Activated CD4-positive, alpha-beta T cell treated with anti-CD3 and anti-CD28 coated beads for 1 hour (primary cell): ENCODE results near the gene ADAMTSL1.

Source experiments
- DNase-seq: peaks from one replicate; pipeline ENCODE4 v3.0.0-alpha.2; 2020

Gene ADAMTSL1

GRCh38 chr9:18666986-18667772, 193.2 kb downstream of the ADAMTSL1 start:
- no peak for DNase-seq

GRCh38 chr9:18668944-18669343, 195.0 kb downstream of the ADAMTSL1 start:
- no peak for DNase-seq

- no peak for DNase-seq
Observed at GRCh38 chr9:18672706-18673105, 198.8 kb downstream of the ADAMTSL1 start.

GRCh38 chr9:18673179-18673578, 199.2 kb downstream of the ADAMTSL1 start:
- DNase-seq: no peak

- no peak for DNase-seq
Observed at GRCh38 chr9:18675332-18675731, 201.4 kb downstream of the ADAMTSL1 start.

- no peak for DNase-seq
Observed at GRCh38 chr9:18675973-18676372, 202.0 kb downstream of the ADAMTSL1 start.

GRCh38 chr9:18676525-18676924, 202.6 kb downstream of the ADAMTSL1 start:
- DNase-seq: no peak

GRCh38 chr9:18678821-18679590, 205.1 kb downstream of the ADAMTSL1 start:
- DNase-seq: no peak

GRCh38 chr9:18682907-18683306, 209.0 kb downstream of the ADAMTSL1 start:
- DNase-seq: no peak

GRCh38 chr9:18683312-18683711, 209.4 kb downstream of the ADAMTSL1 start:
- no peak for DNase-seq

GRCh38 chr9:18683851-18684250, 209.9 kb downstream of the ADAMTSL1 start:
- DNase-seq: no peak

- DNase-seq: no peak
Observed at GRCh38 chr9:18684593-18685317, 210.8 kb downstream of the ADAMTSL1 start.

GRCh38 chr9:18688581-18689565, 214.9 kb downstream of the ADAMTSL1 start:
- no peak for DNase-seq

- DNase-seq: no peak
Observed at GRCh38 chr9:18689921-18690320, 216.0 kb downstream of the ADAMTSL1 start.

- no peak for DNase-seq
Observed at GRCh38 chr9:18692268-18692667, 218.3 kb downstream of the ADAMTSL1 start.

GRCh38 chr9:18692962-18693361, 219.0 kb downstream of the ADAMTSL1 start:
- DNase-seq: no peak

GRCh38 chr9:18694959-18695668, 221.2 kb downstream of the ADAMTSL1 start:
- DNase-seq: no peak

- no peak for DNase-seq
Observed at GRCh38 chr9:18698992-18699391, 225.0 kb downstream of the ADAMTSL1 start.

- no peak for DNase-seq
Observed at GRCh38 chr9:18699764-18700163, 225.8 kb downstream of the ADAMTSL1 start.

- DNase-seq: no peak
Observed at GRCh38 chr9:18700714-18701113, 226.8 kb downstream of the ADAMTSL1 start.

GRCh38 chr9:18703151-18703900, 229.4 kb downstream of the ADAMTSL1 start:
- no peak for DNase-seq
